ENCODE data around the gene PPP2R3C.

Gene PPP2R3C

GRCh38 chr14:35149239-35149638 lies 27.4 kb upstream of the PPP2R3C start:
- no peak for TF ChIP-seq CTCF (IDR thresholded peaks at IDR 0.05; ENCODE audit: low read depth, low read length)
- no peak for DNase-seq
- H3K4me3 ChIP-seq (ENCODE audit: low read depth, low read length) = no peak overlapping the region
- no peaks in the 10 kb centered on the region for H3K36me3 ChIP-seq
- H3K27me3 ChIP-seq (ENCODE audit: insufficient read depth, low read depth, severe bottlenecking) = no peaks in the 10 kb centered on the region
- no peak overlapping the region for H3K27ac ChIP-seq
- H3K9me3 ChIP-seq (ENCODE audit: severe bottlenecking) = no peaks in the 10 kb centered on the region

- no peaks in the 10 kb centered on the region for H3K36me3 ChIP-seq
- H3K4me3 ChIP-seq (ENCODE audit: low read depth, low read length) = no peak overlapping the region
- no peak for TF ChIP-seq CTCF (IDR thresholded peaks at IDR 0.05; ENCODE audit: low read depth, low read length)
- H3K9me3 ChIP-seq (ENCODE audit: severe bottlenecking) = no peaks in the 10 kb centered on the region
- no peaks in the 10 kb centered on the region for H3K27me3 ChIP-seq (ENCODE audit: insufficient read depth, low read depth, severe bottlenecking)
- H3K27ac ChIP-seq = no peak overlapping the region
- DNase-seq = no peak
These were observed 25.9 kb upstream of the PPP2R3C start for GRCh38 chr14:35147711-35148110.

GRCh38 chr14:35147186-35147585 lies 25.4 kb upstream of the PPP2R3C start:
- Histone ChIP-seq H3K9me3 (ENCODE audit: severe bottlenecking) (no peaks in the 10 kb centered on the region), H3K27me3 (ENCODE audit: insufficient read depth, low read depth, severe bottlenecking) (no peaks in the 10 kb centered on the region), H3K27ac (no peak overlapping the region), H3K4me3 (ENCODE audit: low read depth, low read length) (no peak overlapping the region), H3K36me3 (no peaks in the 10 kb centered on the region; the same call in 1 of the 2 replicates)
- no peak for DNase-seq
- TF ChIP-seq CTCF (IDR thresholded peaks at IDR 0.05; ENCODE audit: low read depth, low read length) = no peak

GRCh38 chr14:35146711-35147149 lies 24.9 kb upstream of the PPP2R3C start:
- Histone ChIP-seq H3K36me3 (no peaks in the 10 kb centered on the region; the same call in 1 of the 2 replicates), H3K4me3 (ENCODE audit: low read depth, low read length) (no peak overlapping the region), H3K9me3 (ENCODE audit: severe bottlenecking) (no peaks in the 10 kb centered on the region), H3K27me3 (ENCODE audit: insufficient read depth, low read depth, severe bottlenecking) (no peaks in the 10 kb centered on the region), H3K27ac (no peak overlapping the region)
- DNase-seq = no peak
- no peak for TF ChIP-seq CTCF (IDR thresholded peaks at IDR 0.05; ENCODE audit: low read depth, low read length)

GRCh38 chr14:35144029-35144428 lies 22.2 kb upstream of the PPP2R3C start:
- H3K27ac ChIP-seq = no peak overlapping the region
- TF ChIP-seq CTCF (IDR thresholded peaks at IDR 0.05; ENCODE audit: low read depth, low read length) = no peak
- no peaks in the 10 kb centered on the region for H3K9me3 ChIP-seq (ENCODE audit: severe bottlenecking)
- DNase-seq = no peak
- H3K27me3 ChIP-seq (ENCODE audit: insufficient read depth, low read depth, severe bottlenecking) = no peaks in the 10 kb centered on the region
- no peak overlapping the region for H3K4me3 ChIP-seq (ENCODE audit: low read depth, low read length)
- H3K36me3 ChIP-seq = no peaks in the 10 kb centered on the region; the same call in 1 of the 2 replicates
